Astrocyte (in vitro differentiated cells and primary cell): ENCODE results near the gene PHACTR4. TPM values are rescaled to one million over a fixed set of nuclear protein-coding genes. Genes with fewer than 3 reads are reported as not detected.

Experiments used
- DNase-seq: peaks from one replicate; pipeline ENCODE4 v3.0.0-alpha.2; 2010; ENCODE audit warnings: low read depth
- FAIRE-seq: peaks from 2 replicates; lab custom pipeline; 2011; peaks lifted over from hg19 to GRCh38; lab: Jason Lieb, UNC
- H2AFZ ChIP-seq: 2 replicates; pipeline ENCODE4 v1.6.0; 2012; ENCODE audit warnings: low read depth, low read length, inconsistent platforms
- H3K27ac ChIP-seq: 2 replicates; pipeline ENCODE4 v1.5.1; 2011; ENCODE audit warnings: low read depth, low read length, inconsistent platforms
- H3K27me3 ChIP-seq: 2 replicates; pipeline ENCODE4 v1.6.0; 2011; ENCODE audit warnings: low read length, inconsistent platforms; ENCODE audit not compliant: insufficient read depth
- H3K36me3 ChIP-seq: 2 replicates; pipeline ENCODE4 v1.5.1; 2011; ENCODE audit warnings: low read length, inconsistent platforms; ENCODE audit not compliant: insufficient read depth
- H3K4me1 ChIP-seq: 2 replicates; pipeline ENCODE4 v1.5.1; 2011; ENCODE audit warnings: low read length, inconsistent platforms; ENCODE audit not compliant: insufficient read depth
- H3K4me2 ChIP-seq: 2 replicates; pipeline ENCODE4 v1.6.0; 2012; ENCODE audit warnings: low read length, inconsistent platforms
- H3K4me3 ChIP-seq: 2 replicates; pipeline ENCODE4 v1.5.1; 2011; ENCODE audit warnings: low read depth, mild to moderate bottlenecking, low read length, inconsistent platforms; ENCODE audit not compliant: insufficient read depth
- H3K79me2 ChIP-seq: 2 replicates; pipeline ENCODE4 v1.6.0; 2012; ENCODE audit warnings: mild to moderate bottlenecking, low read length, inconsistent platforms; ENCODE audit not compliant: insufficient read depth
- H3K9ac ChIP-seq: 2 replicates; pipeline ENCODE4 v1.6.0; 2012; ENCODE audit warnings: mild to moderate bottlenecking, low read length, inconsistent platforms
- H3K9me3 ChIP-seq: 2 replicates; pipeline ENCODE4 v1.5.1; 2012; ENCODE audit warnings: low read depth, mild to moderate bottlenecking, low read length, inconsistent platforms; ENCODE audit not compliant: insufficient read depth
- H4K20me1 ChIP-seq: 2 replicates; pipeline ENCODE4 v1.6.0; 2012; ENCODE audit warnings: low read length, inconsistent platforms; ENCODE audit not compliant: insufficient read depth
- H3K27ac Mint-ChIP-seq: one replicate; pipeline ENCODE4 v1.8.0; 2021; ENCODE audit warnings: mild to moderate bottlenecking, mixed read lengths; ENCODE audit not compliant: unreplicated experiment
- H3K27me3 Mint-ChIP-seq: one replicate; pipeline ENCODE4 v1.8.0; 2021; ENCODE audit warnings: low read depth, mixed read lengths; ENCODE audit not compliant: unreplicated experiment
- H3K36me3 Mint-ChIP-seq: one replicate; pipeline ENCODE4 v1.8.0; 2021; ENCODE audit warnings: low read depth, mixed read lengths; ENCODE audit not compliant: unreplicated experiment
- H3K4me1 Mint-ChIP-seq: one replicate; pipeline ENCODE4 v1.8.0; 2021; ENCODE audit warnings: low read depth, mixed read lengths; ENCODE audit not compliant: unreplicated experiment
- H3K4me3 Mint-ChIP-seq: one replicate; pipeline ENCODE4 v1.8.0; 2021; ENCODE audit warnings: mild to moderate bottlenecking, moderate library complexity, mixed read lengths; ENCODE audit not compliant: unreplicated experiment
- H3K9me3 Mint-ChIP-seq: one replicate; pipeline ENCODE4 v1.8.0; 2021; ENCODE audit warnings: mild to moderate bottlenecking, mixed read lengths; ENCODE audit not compliant: unreplicated experiment
- EZH2 ChIP-seq: IDR thresholded peaks from 2 replicates; pipeline ENCODE4 v1.6.1; 2012; ENCODE audit warnings: mild to moderate bottlenecking, low read length, inconsistent platforms; ENCODE audit not compliant: insufficient read depth
- total RNA-seq: library from RNA; stranded (reverse); gene quantifications from 2 replicates; pipeline ENCODE4 v1.2.1, GENCODE V29; 2021
- TF ChIP-seq, protein P1 (sequence below): IDR thresholded peaks from 2 replicates; pipeline ENCODE4 v1.5.1; 2011; ENCODE audit warnings: low read depth, mild to moderate bottlenecking, inconsistent platforms, low read length, moderate library complexity; ENCODE audit not compliant: insufficient read depth

Gene PHACTR4
- total RNA-seq, 1 donor from 2014 or later, result 78.5 TPM

DNA sequence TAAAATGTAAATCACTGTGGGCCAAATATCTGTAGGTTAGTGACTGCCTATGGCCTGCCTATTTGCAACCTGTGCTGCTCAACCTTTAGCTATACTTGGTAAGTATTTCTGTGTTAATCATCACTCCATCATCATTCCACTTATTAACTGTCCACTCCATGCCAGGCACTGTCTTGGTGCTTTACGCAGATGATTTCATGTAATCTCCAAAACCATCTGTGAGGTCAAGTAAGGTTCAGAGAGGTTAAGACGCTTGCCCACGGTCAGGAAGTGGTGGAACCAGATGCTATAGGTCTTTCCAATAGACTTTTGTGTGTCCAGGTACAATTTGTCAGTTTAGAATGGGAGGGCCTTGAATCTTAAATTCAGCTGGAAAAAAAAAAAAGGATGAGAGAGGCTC, 10.8 kb upstream of the PHACTR4 start:
- H3K9ac ChIP-seq, result no peak overlapping the region
- H3K4me1 ChIP-seq, result no peaks in the 10 kb centered on the region
- no peak overlapping the region for H3K27ac ChIP-seq
- no peak for TF ChIP-seq EZH2
- TF ChIP-seq, protein P1, sequence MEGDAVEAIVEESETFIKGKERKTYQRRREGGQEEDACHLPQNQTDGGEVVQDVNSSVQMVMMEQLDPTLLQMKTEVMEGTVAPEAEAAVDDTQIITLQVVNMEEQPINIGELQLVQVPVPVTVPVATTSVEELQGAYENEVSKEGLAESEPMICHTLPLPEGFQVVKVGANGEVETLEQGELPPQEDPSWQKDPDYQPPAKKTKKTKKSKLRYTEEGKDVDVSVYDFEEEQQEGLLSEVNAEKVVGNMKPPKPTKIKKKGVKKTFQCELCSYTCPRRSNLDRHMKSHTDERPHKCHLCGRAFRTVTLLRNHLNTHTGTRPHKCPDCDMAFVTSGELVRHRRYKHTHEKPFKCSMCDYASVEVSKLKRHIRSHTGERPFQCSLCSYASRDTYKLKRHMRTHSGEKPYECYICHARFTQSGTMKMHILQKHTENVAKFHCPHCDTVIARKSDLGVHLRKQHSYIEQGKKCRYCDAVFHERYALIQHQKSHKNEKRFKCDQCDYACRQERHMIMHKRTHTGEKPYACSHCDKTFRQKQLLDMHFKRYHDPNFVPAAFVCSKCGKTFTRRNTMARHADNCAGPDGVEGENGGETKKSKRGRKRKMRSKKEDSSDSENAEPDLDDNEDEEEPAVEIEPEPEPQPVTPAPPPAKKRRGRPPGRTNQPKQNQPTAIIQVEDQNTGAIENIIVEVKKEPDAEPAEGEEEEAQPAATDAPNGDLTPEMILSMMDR, result no peak
- H3K79me2 ChIP-seq, result no peaks in the 10 kb centered on the region
- DNase-seq, result no peak
- Mint-ChIP-seq H3K4me3 (no peak overlapping the region), H3K9me3 (no peaks in the 10 kb centered on the region), H3K27me3 (no peaks in the 10 kb centered on the region), H3K36me3 (no peaks in the 10 kb centered on the region), H3K4me1 (peaks cover 6% of the 10 kb centered on the region), H3K27ac (peak overlapping the region; percentile 34)
- FAIRE-seq, result no peak
- H3K27me3 ChIP-seq, result no peaks in the 10 kb centered on the region
- no peaks in the 10 kb centered on the region for H3K9me3 ChIP-seq
- no peaks in the 10 kb centered on the region for H3K36me3 ChIP-seq
- no peak overlapping the region for H3K4me2 ChIP-seq
- H3K4me3 ChIP-seq, result no peak overlapping the region
- H4K20me1 ChIP-seq, result no peaks in the 10 kb centered on the region
- H2AFZ ChIP-seq, result no peak overlapping the region

DNA sequence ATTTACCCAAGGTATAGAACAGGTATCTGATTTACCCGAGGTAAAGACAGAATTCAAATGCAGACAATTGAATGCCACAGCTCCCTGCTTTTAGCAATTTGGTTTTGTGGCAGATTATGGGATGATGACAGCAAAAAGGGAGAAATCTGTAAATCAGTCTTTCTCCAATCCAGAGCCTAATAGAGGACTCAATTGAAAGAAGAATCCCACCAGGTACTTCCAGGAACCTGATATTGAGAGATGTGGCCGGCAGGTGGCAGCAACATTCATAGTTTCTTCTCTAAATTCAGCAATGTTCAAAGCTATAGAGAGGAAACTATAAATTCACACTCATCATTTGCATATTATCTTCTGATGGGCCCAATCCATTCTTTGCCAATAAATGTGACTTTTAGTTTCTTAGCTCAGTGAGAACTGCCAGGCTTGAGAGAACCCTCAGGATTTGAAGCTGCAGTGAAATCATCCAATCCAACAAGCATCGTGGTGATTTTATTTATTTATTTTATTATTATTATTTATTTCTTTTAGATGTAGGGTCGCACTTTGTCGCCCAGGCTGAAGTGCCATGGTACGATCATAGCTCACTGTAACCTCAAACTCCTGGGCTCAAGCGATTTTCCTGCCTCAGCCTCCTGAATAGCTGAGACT, 9.8 kb upstream of the PHACTR4 start:
- Histone ChIP-seq H3K4me1 (no peaks in the 10 kb centered on the region), H3K9me3 (no peaks in the 10 kb centered on the region), H3K9ac (no peak overlapping the region), H3K27me3 (no peaks in the 10 kb centered on the region), H3K79me2 (no peaks in the 10 kb centered on the region), H3K4me3 (no peak overlapping the region), H4K20me1 (no peaks in the 10 kb centered on the region), H3K36me3 (no peaks in the 10 kb centered on the region), H2AFZ (no peak overlapping the region), H3K27ac (no peak overlapping the region), H3K4me2 (no peak overlapping the region)
- Mint-ChIP-seq H3K9me3 (no peaks in the 10 kb centered on the region), H3K27ac (no peak overlapping the region), H3K4me3 (no peak overlapping the region), H3K36me3 (no peaks in the 10 kb centered on the region), H3K4me1 (no peaks in the 10 kb centered on the region), H3K27me3 (no peaks in the 10 kb centered on the region)
- TF ChIP-seq, protein P1, result peak; percentile 87
- TF ChIP-seq EZH2, result no peak
- FAIRE-seq (no peak), DNase-seq (peak; percentile 32)

- no peak overlapping the region for H2AFZ ChIP-seq
- no peak overlapping the region for H3K27ac ChIP-seq
- H3K79me2 ChIP-seq, result no peaks in the 10 kb centered on the region
- H3K27me3 ChIP-seq, result no peaks in the 10 kb centered on the region
- no peaks in the 10 kb centered on the region for H4K20me1 ChIP-seq
- H3K4me3 ChIP-seq, result no peak overlapping the region
- Mint-ChIP-seq H3K27me3 (no peaks in the 10 kb centered on the region), H3K27ac (no peak overlapping the region), H3K9me3 (no peaks in the 10 kb centered on the region), H3K4me1 (no peaks in the 10 kb centered on the region), H3K36me3 (no peaks in the 10 kb centered on the region), H3K4me3 (peak overlapping the region; percentile 34)
- no peaks in the 10 kb centered on the region for H3K9me3 ChIP-seq
- no peak overlapping the region for H3K9ac ChIP-seq
- H3K4me1 ChIP-seq, result peaks cover 3% of the 10 kb centered on the region
- TF ChIP-seq EZH2, result no peak
- TF ChIP-seq, protein P1, result no peak
- H3K4me2 ChIP-seq, result no peak overlapping the region
- FAIRE-seq, result no peak
- no peak for DNase-seq
- no peaks in the 10 kb centered on the region for H3K36me3 ChIP-seq
Measured at GRCh38 chr1:28364888-28365287, 4.7 kb upstream of the PHACTR4 start.
